Measurements from ENCODE around the gene MITF. TPM values are rescaled to one million over a fixed set of nuclear protein-coding genes. Genes with fewer than 3 reads are reported as not detected.

MITF gene
- total and polyA plus RNA-seq, 2 of the 4 experiments (the other 2 are of a cell fraction), result 6.5 to 16.7 TPM

DNA sequence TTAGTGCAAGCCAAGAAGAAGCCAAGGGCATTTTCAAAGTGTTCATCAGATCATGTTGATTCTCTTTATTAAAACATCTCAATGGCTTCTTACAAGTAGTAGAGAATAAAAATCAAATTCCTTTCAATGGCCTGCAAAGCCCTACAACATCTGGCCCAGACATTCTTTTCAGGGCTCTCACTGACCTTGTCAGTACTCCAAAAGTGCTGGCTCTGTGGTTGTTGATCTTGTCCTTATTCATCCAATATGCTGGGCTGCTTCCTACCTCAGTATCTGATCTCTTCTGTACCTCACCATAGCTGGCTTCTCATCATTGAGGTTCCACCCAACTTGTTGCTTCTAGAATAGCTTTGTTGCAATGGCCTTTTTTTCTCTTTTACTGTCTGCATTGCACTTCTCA lies 186.2 kb downstream of the MITF start:
- peak; percentile 68 for DNase-seq

More for the DNA sequence above, 186.2 kb downstream of the MITF start:
- Histone ChIP-seq H3K56ac (ENCODE audit: extremely low read depth, insufficient read depth, low read length) (no peak overlapping the region), H2BK15ac (ENCODE audit: low read depth, low read length) (no peak overlapping the region), H3K4ac (ENCODE audit: low read depth, low read length) (peak overlapping the region; percentile 3; the same call in 1 of the 2 replicates), H4K5ac (ENCODE audit: low read depth, low read length) (no peak overlapping the region), H2BK120ac (ENCODE audit: low read depth, low read length) (0 out of 2 replicates have a peak overlapping the region, but pooled peaks have one; percentile 31), H3K36me3 (ENCODE audit: control insufficient read depth, insufficient read depth, low read length) (no peaks in the 10 kb centered on the region), H2BK20ac (ENCODE audit: low read depth, low read length) (peak overlapping the region; percentile 16; the same call in 1 of the 2 replicates), H3K9me3 (ENCODE audit: control insufficient read depth, insufficient read depth, low read length) (no peaks in the 10 kb centered on the region), H3K4me1 (ENCODE audit: control insufficient read depth, insufficient read depth, low read length) (peaks cover 5% of the 10 kb centered on the region), H3K4me2 (ENCODE audit: low read depth, low read length) (no peak overlapping the region), H3K9ac (ENCODE audit: low read depth, low read length) (no peak overlapping the region), H3K27me3 (ENCODE audit: control insufficient read depth, insufficient read depth, low read length) (no peaks in the 10 kb centered on the region), H2AFZ (replicated peaks; ENCODE audit: low read length, poor library complexity) (no peak overlapping the region), H3K79me1 (ENCODE audit: low read depth in 1 of 2, low read length in 2 of 2) (peaks cover 21 to 34% of the 10 kb centered on the region in 2 experiments), H3K23ac (ENCODE audit: low read depth, low read length) (no peak overlapping the region), H4K91ac (ENCODE audit: insufficient read depth, low read depth, low read length) (no peak overlapping the region), H3K14ac (replicated peaks; ENCODE audit: low read depth, low read length) (no peak overlapping the region; the same call in 1 of the 2 replicates), H2AK5ac (ENCODE audit: low read depth, low read length) (no peak overlapping the region), H4K20me1 (ENCODE audit: insufficient read depth, low read length) (no peaks in the 10 kb centered on the region), H2BK5ac (ENCODE audit: low read depth, low read length, poor library complexity, severe bottlenecking) (peak overlapping the region; percentile 46), H3K4me3 (ENCODE audit: insufficient read depth, low read depth, low read length) (no peak overlapping the region), H2AK9ac (replicated peaks; ENCODE audit: low read depth, low read length, poor library complexity) (no peak overlapping the region), H3K9me1 (ENCODE audit: insufficient read depth, low read length) (peaks cover 12% of the 10 kb centered on the region), H3K18ac (ENCODE audit: low read depth, low read length) (no peak overlapping the region), H3K27ac (ENCODE audit: insufficient read depth, low read length) (no peak overlapping the region), H4K8ac (ENCODE audit: low read depth in 2 of 2, low read length in 2 of 2) (no peak overlapping the region)
- TF ChIP-seq NFE2L2 (IDR thresholded peaks at IDR 0.05; ENCODE audit: low read depth, low read length), result no peak
- no peak for TF ChIP-seq CHD1 (IDR thresholded peaks at IDR 0.05; ENCODE audit: low read depth, low read length)
- no peak for TF ChIP-seq BHLHE40 (IDR thresholded peaks at IDR 0.05; ENCODE audit: low read depth, low read length)
- no peak for TF ChIP-seq MAFK (IDR thresholded peaks at IDR 0.05; ENCODE audit: low read depth, low read length)
- TF ChIP-seq, protein P1, sequence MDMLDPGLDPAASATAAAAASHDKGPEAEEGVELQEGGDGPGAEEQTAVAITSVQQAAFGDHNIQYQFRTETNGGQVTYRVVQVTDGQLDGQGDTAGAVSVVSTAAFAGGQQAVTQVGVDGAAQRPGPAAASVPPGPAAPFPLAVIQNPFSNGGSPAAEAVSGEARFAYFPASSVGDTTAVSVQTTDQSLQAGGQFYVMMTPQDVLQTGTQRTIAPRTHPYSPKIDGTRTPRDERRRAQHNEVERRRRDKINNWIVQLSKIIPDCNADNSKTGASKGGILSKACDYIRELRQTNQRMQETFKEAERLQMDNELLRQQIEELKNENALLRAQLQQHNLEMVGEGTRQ (IDR thresholded peaks at IDR 0.05; ENCODE audit: low read depth, low read length), result no peak
- TF ChIP-seq SMC3 (IDR thresholded peaks at IDR 0.05; ENCODE audit: low read depth, low read length), result no peak
- no peak for TF ChIP-seq RAD21 (IDR thresholded peaks at IDR 0.05; ENCODE audit: low read length)
- in situ Hi-C loops (cut with MboI; ENCODE audit: low sequenced_read_pairs) (no loop called here), intact Hi-C loops (cut with micrococcal nuclease) (no loop called here), dilution Hi-C loops (cut with HindIII; ENCODE audit: low sequenced_read_pairs, unreplicated experiment) (loop anchor here (25.0 kb wide), 1 partner anchor 238 kb away; no protein-coding TSS in a partner anchor)
- ChIA-PET CTCF (interaction anchor here (0.7 to 1.0 kb wide), 2 partner anchors 22 to 134 kb away, joined by 3 read pairs; no protein-coding TSS in a partner anchor), POLR2A (ENCODE audit: unreplicated experiment) (no interaction called here)
- peak; percentile 91 for ATAC-seq (ENCODE audit: low read depth)
- no TSS peak for BruUV-seq (replicated peaks)

Data from IMR-90 (cell line).